Ascending aorta (tissue), 2 donors: Measurements from ENCODE around the gene ORM1. TPM values are rescaled to one million over a fixed set of nuclear protein-coding genes. Genes with fewer than 3 reads are reported as not detected.

Experiments used
- DNase-seq, 2 donors: peaks; one replicate each; pipeline ENCODE4 v3.0.0-alpha.2; 2019; ENCODE audit warnings: low spot score in 2 of 2
- H3K27ac ChIP-seq, 2 donors: fragments of 200-600 bp; sonication (generic); one replicate each; pipeline ENCODE4 v1.5.1; 2016 to 2017; ENCODE audit warnings: mild to moderate bottlenecking in 1 of 2
- H3K27me3 ChIP-seq: fragments of 200-600 bp; sonication (generic); one replicate; pipeline ENCODE4 v1.5.1; 2017
- H3K36me3 ChIP-seq, 2 donors: fragments of 200-600 bp; sonication (generic); one replicate each; pipeline ENCODE4 v1.5.1; 2016
- H3K4me1 ChIP-seq, 2 donors: fragments of 200-600 bp; sonication (generic); one replicate each; pipeline ENCODE4 v1.5.1; 2016 to 2017; ENCODE audit warnings: mild to moderate bottlenecking in 1 of 2
- H3K4me3 ChIP-seq, 2 donors: fragments of 200-600 bp; sonication (generic); one replicate each; pipeline ENCODE4 v1.5.1; 2016 to 2017; ENCODE audit warnings: mild to moderate bottlenecking in 1 of 2
- H3K9me3 ChIP-seq, 2 donors: fragments of 200-600 bp; sonication (generic); one replicate each; pipeline ENCODE4 v1.5.1; 2016
- CTCF ChIP-seq, 3 experiments: fragments of 200-600 bp in 2 of 3; fragments of 450-650 bp in 1 of 3; sonication (generic) in 2 of 3; IDR thresholded peaks; one replicate each; pipeline ENCODE4 v1.5.1; 2016 to 2019; ENCODE audit warnings: antibody characterized with exemption in 3 of 3, mild to moderate bottlenecking in 1 of 3, moderate library complexity in 1 of 3
- intact Hi-C: fragments of 100-400 bp; cut with DNase I; formaldehyde crosslinking; loops from one replicate; pipeline ENCODE4 v1.15.1; 2023
- total RNA-seq: library from RNA; depleted of rRNA; stranded (reverse); fragments of >200 nt; gene quantifications from one replicate; pipeline ENCODE4 v1.1.0, GENCODE V29; 2016

ORM1 gene
- total RNA-seq, 1 donor from 2014 or later: 53.3 TPM

GRCh38 chr9:114301798-114302565 is 20.9 kb upstream of the ORM1 start:
- H3K4me3 ChIP-seq: no peak overlapping the region
- peaks cover 0 to 2% of the 10 kb centered on the region in 2 donors for H3K4me1 ChIP-seq
- TF ChIP-seq CTCF (IDR thresholded peaks at IDR 0.05): no peak
- no peaks in the 10 kb centered on the region for H3K27me3 ChIP-seq
- H3K36me3 ChIP-seq: peaks cover 0 to 2% of the 10 kb centered on the region in 2 donors
- no peak overlapping the region for H3K27ac ChIP-seq
- intact Hi-C loops: no loop called here
- DNase-seq: peak in 1 of 2 donors; percentile 57
- no peaks in the 10 kb centered on the region for H3K9me3 ChIP-seq

GRCh38 chr9:114302727-114303126 is 20.2 kb upstream of the ORM1 start:
- peak in 1 of 2 donors; percentile 67 for DNase-seq
- Histone ChIP-seq H3K36me3 (peaks cover 0 to 5% of the 10 kb centered on the region in 2 donors), H3K9me3 (no peaks in the 10 kb centered on the region), H3K4me3 (no peak overlapping the region), H3K4me1 (peaks cover 0 to 2% of the 10 kb centered on the region in 2 donors), H3K27ac (no peak overlapping the region), H3K27me3 (no peaks in the 10 kb centered on the region)
- intact Hi-C loops: no loop called here
- TF ChIP-seq CTCF (IDR thresholded peaks at IDR 0.05): no peak

- intact Hi-C loops: no loop called here
- H3K36me3 ChIP-seq: peaks cover 0 to 5% of the 10 kb centered on the region in 2 donors
- peaks cover 0 to 2% of the 10 kb centered on the region in 2 donors for H3K4me1 ChIP-seq
- TF ChIP-seq CTCF (IDR thresholded peaks at IDR 0.05): no peak
- no peak overlapping the region for H3K27ac ChIP-seq
- no peak for DNase-seq
- no peaks in the 10 kb centered on the region for H3K27me3 ChIP-seq
- H3K9me3 ChIP-seq: no peaks in the 10 kb centered on the region
- H3K4me3 ChIP-seq: no peak overlapping the region
These were observed 19.3 kb upstream of the ORM1 start for GRCh38 chr9:114303571-114303970.

GRCh38 chr9:114303977-114304376 is 18.9 kb upstream of the ORM1 start:
- H3K4me3 ChIP-seq: no peak overlapping the region
- H3K4me1 ChIP-seq: peaks cover 0 to 2% of the 10 kb centered on the region in 2 donors
- H3K27me3 ChIP-seq: no peaks in the 10 kb centered on the region
- TF ChIP-seq CTCF (IDR thresholded peaks at IDR 0.05): no peak
- intact Hi-C loops: no loop called here
- no peak overlapping the region for H3K27ac ChIP-seq
- DNase-seq: peak in 1 of 2 donors; percentile 46
- H3K36me3 ChIP-seq: peaks cover 0 to 5% of the 10 kb centered on the region in 2 donors
- no peaks in the 10 kb centered on the region for H3K9me3 ChIP-seq

GRCh38 chr9:114304416-114305188 is 18.3 kb upstream of the ORM1 start:
- no peak overlapping the region for H3K4me3 ChIP-seq
- no peaks in the 10 kb centered on the region for H3K27me3 ChIP-seq
- peak in 1 of 2 donors; percentile 55 for DNase-seq
- intact Hi-C loops: loop anchor here (1.0 kb wide), 1 partner anchor 222 kb away; no protein-coding TSS in a partner anchor
- peaks cover 0 to 5% of the 10 kb centered on the region in 2 donors for H3K36me3 ChIP-seq
- H3K9me3 ChIP-seq: no peaks in the 10 kb centered on the region
- H3K4me1 ChIP-seq: peaks cover 0 to 2% of the 10 kb centered on the region in 2 donors
- no peak for TF ChIP-seq CTCF (IDR thresholded peaks at IDR 0.05)
- H3K27ac ChIP-seq: no peak overlapping the region
